Stomach smooth muscle (tissue), 2 donors: ENCODE results near the gene FABP1.

Experiments used
- H3K27ac ChIP-seq: one replicate; pipeline ENCODE4 v1.7.0; 2013; ENCODE audit warnings: mild to moderate bottlenecking, low read length, inconsistent platforms
- H3K27me3 ChIP-seq, 2 donors: one replicate each; pipeline ENCODE4 v1.7.0; 2013; ENCODE audit warnings: low read length in 2 of 2; ENCODE audit not compliant: insufficient read depth in 2 of 2, control insufficient read depth in 1 of 2
- H3K36me3 ChIP-seq, 2 donors: one replicate each; pipeline ENCODE4 v1.7.0; 2013; ENCODE audit warnings: low read length in 2 of 2; ENCODE audit not compliant: control insufficient read depth in 2 of 2, insufficient read depth in 2 of 2
- H3K4me1 ChIP-seq: one replicate; pipeline ENCODE4 v1.7.0; 2013; ENCODE audit warnings: low read length; ENCODE audit not compliant: control insufficient read depth, insufficient read depth
- H3K4me3 ChIP-seq, 2 donors: one replicate each; pipeline ENCODE4 v1.7.0; 2013; ENCODE audit warnings: low read length in 2 of 2
- H3K9ac ChIP-seq, 2 donors: one replicate each; pipeline ENCODE4 v1.7.0; 2013; ENCODE audit warnings: low read length in 2 of 2, mild to moderate bottlenecking in 1 of 2
- H3K9me3 ChIP-seq, 2 donors: one replicate each; pipeline ENCODE4 v1.7.0; 2013; ENCODE audit warnings: low read length in 2 of 2; ENCODE audit not compliant: control insufficient read depth in 2 of 2
- donor health status: healthy.
- donor health status: Pancreatic carcinoma.

FABP1 gene

DNA sequence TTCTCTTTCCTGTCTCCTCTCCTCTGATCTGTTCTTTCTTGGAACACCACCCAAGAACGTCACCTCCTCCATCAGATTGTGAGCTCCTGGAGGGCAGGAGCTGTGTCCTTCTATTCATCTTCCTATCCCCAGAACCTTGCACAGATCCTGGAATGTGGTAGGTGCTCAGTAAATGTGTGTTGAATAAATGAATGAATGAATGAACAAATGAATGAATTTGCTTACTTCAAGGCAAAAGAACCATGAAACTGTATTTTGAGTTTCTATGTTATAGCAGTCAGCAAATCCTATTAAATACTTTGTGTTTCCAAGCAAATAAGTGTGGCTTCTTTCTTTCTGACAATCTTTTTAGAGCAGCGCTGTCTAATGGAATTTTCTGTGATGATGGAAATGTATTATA, 14.8 kb downstream of the FABP1 start:
- Histone ChIP-seq H3K27ac (no peak overlapping the region), H3K9ac (no peak overlapping the region), H3K4me3 (no peak overlapping the region), H3K4me1 (peaks cover 5% of the 10 kb centered on the region), H3K27me3 (no peaks in the 10 kb centered on the region), H3K36me3 (peaks cover 36 to 40% of the 10 kb centered on the region in 2 donors), H3K9me3 (no peaks in the 10 kb centered on the region)

DNA sequence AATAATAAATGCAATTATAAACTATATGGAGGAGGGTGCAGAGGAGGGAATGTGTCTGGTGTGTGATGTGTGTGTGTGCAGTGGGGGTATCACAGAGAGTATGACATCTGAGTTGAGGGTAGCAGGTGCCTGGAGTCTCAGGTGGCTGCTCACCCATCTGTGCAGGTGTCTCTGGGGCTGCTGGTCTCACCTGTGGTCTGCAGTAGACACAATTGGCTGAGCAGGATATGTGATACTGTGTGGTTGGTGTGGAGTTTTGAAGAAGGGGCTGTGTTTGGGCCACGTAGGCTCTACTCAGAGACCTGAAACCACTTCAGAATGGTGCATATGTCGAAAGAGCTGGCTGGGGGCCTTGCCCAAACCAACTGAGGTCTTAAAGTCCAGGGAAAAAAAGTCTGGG, 17.0 kb downstream of the FABP1 start:
- peaks cover 43 to 50% of the 10 kb centered on the region in 2 donors for H3K36me3 ChIP-seq
- no peaks in the 10 kb centered on the region for H3K27me3 ChIP-seq
- H3K4me3 ChIP-seq = no peak overlapping the region
- H3K9ac ChIP-seq = no peak overlapping the region
- H3K4me1 ChIP-seq = peaks cover 5% of the 10 kb centered on the region
- no peaks in the 10 kb centered on the region for H3K9me3 ChIP-seq
- no peak overlapping the region for H3K27ac ChIP-seq

DNA sequence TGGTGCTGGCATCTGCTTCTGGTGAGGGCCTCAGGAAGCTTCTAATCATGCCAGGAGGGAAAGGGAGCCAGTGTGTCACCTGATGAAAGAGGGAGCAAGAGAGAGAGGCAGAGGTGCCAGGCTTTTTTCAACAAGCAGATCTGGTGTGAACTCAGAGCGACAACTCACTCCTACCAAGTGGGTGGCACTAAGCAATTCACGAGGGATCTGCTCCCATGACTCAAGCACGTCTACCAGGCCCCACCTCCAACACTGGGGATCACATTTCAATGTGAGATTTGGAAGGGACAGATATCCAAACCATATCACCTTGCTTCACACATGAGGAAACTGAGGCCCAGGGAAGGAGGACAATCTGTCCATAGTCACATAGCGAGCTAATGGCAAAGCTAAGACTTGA, 19.1 kb downstream of the FABP1 start:
- no peaks in the 10 kb centered on the region for H3K4me1 ChIP-seq
- no peak overlapping the region for H3K4me3 ChIP-seq
- H3K9me3 ChIP-seq = no peaks in the 10 kb centered on the region
- H3K27me3 ChIP-seq = no peaks in the 10 kb centered on the region
- H3K27ac ChIP-seq = no peak overlapping the region
- no peak overlapping the region for H3K9ac ChIP-seq
- peaks cover 55 to 59% of the 10 kb centered on the region in 2 donors for H3K36me3 ChIP-seq

DNA sequence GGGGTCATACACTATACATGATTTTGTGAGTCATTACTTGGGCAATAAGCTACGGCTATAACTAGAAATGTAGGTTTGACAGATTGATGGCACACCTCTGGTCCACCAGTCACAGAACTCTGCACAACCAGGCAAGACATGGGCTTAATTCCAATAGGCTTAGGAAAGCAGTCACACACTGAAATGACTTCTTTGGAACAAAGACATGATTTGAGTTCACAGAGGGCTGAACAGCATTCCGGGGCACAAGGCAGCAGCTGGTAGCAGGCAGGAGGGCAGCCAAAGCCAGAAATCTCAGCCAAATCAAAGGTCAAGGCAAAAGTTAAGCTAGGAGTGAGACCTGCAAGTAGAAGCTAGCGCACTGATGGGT, 27.4 kb downstream of the FABP1 start:
- Histone ChIP-seq H3K4me3 (no peak overlapping the region), H3K4me1 (no peaks in the 10 kb centered on the region), H3K9ac (no peak overlapping the region), H3K27ac (no peak overlapping the region), H3K9me3 (no peaks in the 10 kb centered on the region), H3K27me3 (no peaks in the 10 kb centered on the region), H3K36me3 (peaks cover 30 to 38% of the 10 kb centered on the region in 2 donors)

DNA sequence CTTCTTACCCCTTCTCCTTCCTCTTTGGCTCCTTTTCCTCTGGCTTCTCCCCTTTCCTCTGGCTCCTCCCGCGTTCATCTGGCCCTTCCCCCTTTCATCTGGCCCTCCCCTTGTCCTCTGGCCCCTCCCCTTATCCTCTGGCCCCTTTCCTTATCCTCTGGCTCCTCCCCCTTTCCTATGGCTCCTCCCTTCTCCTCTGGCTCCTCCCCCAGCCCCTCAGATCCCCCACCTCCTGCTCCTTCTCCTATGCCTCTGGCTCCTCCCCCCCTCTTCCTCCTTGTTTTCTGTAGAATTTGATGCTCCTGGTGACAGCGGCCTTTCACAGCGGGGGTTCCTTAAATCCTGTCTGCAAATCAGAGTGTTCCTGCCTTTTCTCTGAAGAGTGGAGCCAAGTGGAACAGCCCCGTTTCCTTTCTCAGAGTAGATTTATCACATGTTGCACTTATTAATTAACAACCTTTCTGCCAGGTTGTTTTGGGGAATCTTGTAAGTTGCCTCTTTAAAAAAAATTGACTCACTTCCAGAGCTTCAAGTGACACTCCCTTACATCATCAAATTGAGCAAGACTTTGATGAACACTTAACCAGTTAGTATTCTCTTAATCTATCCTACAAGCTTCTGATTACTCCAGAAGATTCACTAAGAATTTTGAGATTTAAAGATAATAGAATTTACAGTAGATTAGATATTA, 27.9 kb downstream of the FABP1 start:
- H3K27ac ChIP-seq = no peak overlapping the region

DNA sequence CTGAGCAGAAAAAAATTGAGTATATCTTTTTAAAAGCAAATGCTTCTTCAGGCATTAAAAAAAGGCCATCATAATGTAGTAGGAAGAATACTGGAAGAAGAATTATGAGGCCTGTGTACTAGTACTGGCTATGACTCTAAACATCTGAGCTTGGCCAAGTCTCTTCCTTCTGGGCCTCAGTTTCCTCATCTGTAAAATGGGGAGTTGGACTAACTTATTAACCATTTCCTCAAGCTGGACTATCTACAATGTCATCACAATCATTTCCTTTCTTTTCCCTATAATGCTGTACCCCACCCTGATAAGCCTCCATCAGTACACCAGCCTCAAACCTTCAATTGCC, 29.3 kb downstream of the FABP1 start:
- H3K4me1 ChIP-seq = no peaks in the 10 kb centered on the region
- peaks cover 34 to 35% of the 10 kb centered on the region in 2 donors for H3K36me3 ChIP-seq
- no peak overlapping the region for H3K4me3 ChIP-seq
- no peak overlapping the region for H3K9ac ChIP-seq
- H3K9me3 ChIP-seq = no peaks in the 10 kb centered on the region
- H3K27ac ChIP-seq = no peak overlapping the region
- H3K27me3 ChIP-seq = no peaks in the 10 kb centered on the region

More for the DNA sequence above, 27.9 kb downstream of the FABP1 start:
- Histone ChIP-seq H3K36me3 (peaks cover 32 to 41% of the 10 kb centered on the region in 2 donors), H3K9me3 (no peaks in the 10 kb centered on the region), H3K27me3 (no peaks in the 10 kb centered on the region), H3K4me1 (no peaks in the 10 kb centered on the region), H3K4me3 (no peak overlapping the region), H3K9ac (no peak overlapping the region)

DNA sequence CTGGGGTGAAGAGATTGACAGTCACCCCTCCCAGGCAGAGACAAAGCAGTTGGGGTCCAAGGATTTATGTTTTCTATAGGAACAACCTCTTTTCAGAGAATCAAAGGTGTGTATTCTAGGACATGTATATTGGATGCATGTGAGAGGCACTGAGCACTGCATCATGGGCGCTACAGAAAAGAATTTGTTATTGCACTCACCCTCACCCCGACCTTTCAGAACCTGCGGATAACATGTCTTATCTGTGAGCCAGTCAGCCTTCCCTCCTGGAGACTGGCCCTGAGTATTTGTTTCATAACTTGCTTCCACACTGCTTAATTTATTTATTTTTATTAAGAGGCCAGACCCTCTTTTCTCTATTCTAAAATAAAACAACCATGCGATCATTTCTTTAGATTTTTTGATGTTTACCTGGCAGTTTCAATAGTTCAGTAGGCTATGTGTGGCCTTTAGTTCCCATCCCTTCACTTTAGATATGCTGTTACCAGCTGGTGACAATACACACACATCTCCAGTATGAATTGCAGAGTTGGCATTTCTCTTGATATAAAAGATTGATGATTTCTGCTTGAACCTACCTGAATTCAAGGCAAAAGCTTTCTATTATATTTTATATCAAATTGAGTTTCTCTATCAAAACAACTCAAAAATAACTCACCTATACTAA, 29.8 kb downstream of the FABP1 start:
- no peak overlapping the region for H3K4me3 ChIP-seq
- H3K27ac ChIP-seq = no peak overlapping the region
- H3K36me3 ChIP-seq = peaks cover 31 to 35% of the 10 kb centered on the region in 2 donors
- H3K9me3 ChIP-seq = no peaks in the 10 kb centered on the region
- H3K4me1 ChIP-seq = no peaks in the 10 kb centered on the region
- no peak overlapping the region for H3K9ac ChIP-seq
- no peaks in the 10 kb centered on the region for H3K27me3 ChIP-seq

DNA sequence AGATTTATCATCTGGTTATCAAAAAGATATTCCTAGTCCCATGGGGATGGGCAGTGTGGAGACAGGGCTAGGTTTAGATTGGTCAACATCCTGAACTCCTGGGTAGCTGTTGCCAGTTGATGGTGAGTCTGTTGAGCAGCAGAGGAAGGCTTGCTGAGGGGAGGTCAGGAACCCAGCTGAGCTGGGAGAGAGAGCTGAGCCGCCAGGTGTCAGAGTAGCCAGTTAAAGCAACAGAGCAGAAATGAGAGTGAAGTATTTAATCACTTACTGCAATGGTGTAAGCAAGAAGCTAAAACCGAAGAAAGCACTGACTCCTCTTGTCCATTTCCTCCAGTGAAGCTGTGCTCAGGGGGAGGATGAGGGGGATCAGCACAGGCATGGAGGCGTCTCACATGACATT, 30.7 kb downstream of the FABP1 start:
- Histone ChIP-seq H3K4me3 (no peak overlapping the region), H3K36me3 (peaks cover 30 to 37% of the 10 kb centered on the region in 2 donors), H3K27ac (no peak overlapping the region), H3K9me3 (no peaks in the 10 kb centered on the region), H3K9ac (no peak overlapping the region), H3K4me1 (no peaks in the 10 kb centered on the region), H3K27me3 (no peaks in the 10 kb centered on the region)

DNA sequence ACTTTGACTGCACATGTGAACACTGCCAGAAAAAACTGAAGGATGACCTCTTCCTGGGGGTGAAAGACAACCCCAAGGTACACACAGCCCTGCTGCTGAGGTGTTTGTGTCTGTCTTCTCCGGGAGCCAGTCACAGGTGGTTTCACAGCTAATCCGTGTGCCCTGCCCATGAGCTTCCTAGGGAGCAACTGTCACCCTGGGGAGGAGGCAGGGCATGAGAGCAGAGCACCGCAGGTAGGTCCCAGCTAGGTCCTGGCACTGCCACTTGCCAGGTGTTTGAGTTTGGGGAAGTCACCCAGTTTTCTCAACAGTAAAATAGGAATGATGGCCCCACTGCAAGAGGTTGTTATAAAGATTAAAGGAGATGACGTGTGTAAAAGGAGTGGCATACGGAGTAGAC, 31.2 kb downstream of the FABP1 start:
- Histone ChIP-seq H3K9ac (no peak overlapping the region), H3K4me3 (no peak overlapping the region), H3K27me3 (no peaks in the 10 kb centered on the region), H3K36me3 (peaks cover 34 to 42% of the 10 kb centered on the region in 2 donors), H3K4me1 (no peaks in the 10 kb centered on the region), H3K9me3 (no peaks in the 10 kb centered on the region), H3K27ac (no peak overlapping the region)

DNA sequence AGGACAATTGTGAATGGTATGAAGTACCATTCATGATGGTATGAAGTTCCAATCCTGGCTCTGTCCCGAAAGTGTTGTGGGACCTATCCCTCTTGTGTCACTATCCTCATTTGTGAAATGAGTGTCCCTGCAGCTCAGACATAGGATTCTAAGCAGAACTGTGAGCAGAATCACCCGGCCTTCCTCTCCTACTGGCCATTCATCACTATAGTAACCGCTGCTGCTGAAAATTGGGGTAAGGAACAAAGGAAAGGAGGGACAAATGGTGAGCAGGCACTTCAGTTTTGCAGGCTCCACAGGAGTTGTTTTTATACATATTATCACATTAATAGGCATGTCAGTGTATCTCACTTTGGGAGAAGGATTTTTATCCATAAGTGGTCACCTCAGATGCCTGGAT, 32.8 kb downstream of the FABP1 start:
- Histone ChIP-seq H3K27me3 (no peaks in the 10 kb centered on the region), H3K36me3 (peaks cover 32 to 51% of the 10 kb centered on the region in 2 donors), H3K9me3 (no peaks in the 10 kb centered on the region), H3K27ac (no peak overlapping the region), H3K4me3 (no peak overlapping the region), H3K4me1 (no peaks in the 10 kb centered on the region), H3K9ac (no peak overlapping the region)

DNA sequence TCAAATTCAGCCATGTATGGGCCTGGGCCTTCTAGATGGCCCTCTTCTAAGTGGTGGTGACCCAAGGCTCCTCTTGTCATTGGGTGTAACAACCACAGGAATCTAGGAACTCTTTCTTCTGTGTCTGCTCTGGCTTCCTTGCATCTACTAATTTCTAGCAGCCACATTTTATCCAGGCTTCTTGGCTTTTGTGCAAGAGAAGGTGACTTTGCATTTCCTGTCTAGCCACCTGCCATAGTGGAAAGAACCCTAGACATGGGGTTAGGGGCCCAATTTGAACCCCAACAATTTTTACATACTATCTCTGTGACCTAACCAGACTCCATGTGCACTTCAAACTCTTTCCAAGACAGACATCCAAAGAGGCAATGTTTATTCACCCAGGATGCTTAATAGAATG, 35.1 kb downstream of the FABP1 start:
- Histone ChIP-seq H3K9me3 (no peaks in the 10 kb centered on the region), H3K27me3 (no peaks in the 10 kb centered on the region), H3K36me3 (peaks cover 35 to 50% of the 10 kb centered on the region in 2 donors), H3K4me3 (no peak overlapping the region), H3K4me1 (no peaks in the 10 kb centered on the region), H3K9ac (no peak overlapping the region), H3K27ac (no peak overlapping the region)
